ENCODE measurements around the gene CPA4.

CPA4 gene

GRCh38 chr7:130303127-130303526, 10.2 kb downstream of the CPA4 start:
- H3K27ac ChIP-seq, result no peak overlapping the region
- TF ChIP-seq CTCF (IDR thresholded peaks at IDR 0.05) (no peak), ZFX (IDR thresholded peaks at IDR 0.05; ENCODE audit: borderline replicate concordance) (no peak)

DNA sequence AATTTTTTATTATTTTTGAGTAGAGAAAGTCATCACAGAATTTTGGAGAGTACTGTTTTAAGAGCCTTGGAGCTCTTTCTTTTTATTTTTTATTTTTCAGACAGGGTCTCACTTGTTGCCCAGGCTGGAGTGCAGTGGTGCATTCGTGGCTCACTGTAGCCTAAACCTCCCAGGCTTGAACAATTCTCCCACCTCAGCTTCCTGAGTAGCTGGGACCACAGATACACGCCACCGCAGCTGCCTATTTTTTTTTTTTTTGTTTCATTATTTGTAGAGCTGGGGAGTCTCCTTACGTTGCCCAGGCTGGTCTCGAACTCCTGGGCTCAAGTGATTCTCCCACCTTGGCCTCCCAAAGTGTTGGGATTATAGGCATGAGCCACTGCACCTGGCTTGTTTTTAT, 10.6 kb downstream of the CPA4 start:
- H3K27ac ChIP-seq, result no peak overlapping the region
- TF ChIP-seq ZFX (IDR thresholded peaks at IDR 0.05; ENCODE audit: borderline replicate concordance), result no peak
- no peak for TF ChIP-seq CTCF (IDR thresholded peaks at IDR 0.05)

DNA sequence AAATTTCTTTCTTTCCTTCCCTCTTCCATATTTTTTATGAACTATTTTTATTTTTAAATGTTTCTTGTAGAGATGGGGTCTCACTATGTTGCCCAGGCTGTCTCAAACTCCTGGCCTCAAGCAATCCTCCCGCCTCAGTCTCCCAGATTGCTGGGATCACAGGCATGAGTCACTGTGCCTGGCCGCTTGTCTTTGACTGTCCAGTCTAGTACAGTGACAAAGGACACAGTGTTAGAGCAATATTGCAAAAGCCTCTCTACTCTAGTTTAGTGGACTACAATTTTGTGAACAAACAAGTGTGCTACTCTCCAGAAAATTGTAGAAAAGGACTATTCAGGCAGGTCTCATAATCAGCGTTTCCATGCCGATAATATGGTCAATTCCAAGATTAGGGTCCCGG, 11.0 kb downstream of the CPA4 start:
- TF ChIP-seq ZFX (IDR thresholded peaks at IDR 0.05; ENCODE audit: borderline replicate concordance) (no peak), CTCF (IDR thresholded peaks at IDR 0.05) (no peak)
- no peak overlapping the region for H3K27ac ChIP-seq

- no peak overlapping the region for H3K27ac ChIP-seq
- no peak for TF ChIP-seq ZFX (IDR thresholded peaks at IDR 0.05; ENCODE audit: borderline replicate concordance)
- TF ChIP-seq CTCF (IDR thresholded peaks at IDR 0.05), result no peak
Observed at GRCh38 chr7:130304878-130305277, 11.9 kb downstream of the CPA4 start.

- TF ChIP-seq ZFX (IDR thresholded peaks at IDR 0.05; ENCODE audit: borderline replicate concordance) (no peak), CTCF (IDR thresholded peaks at IDR 0.05) (no peak)
- H3K27ac ChIP-seq, result no peak overlapping the region
Observed at GRCh38 chr7:130305433-130306042, 12.6 kb downstream of the CPA4 start.

GRCh38 chr7:130309986-130310385, 17.0 kb downstream of the CPA4 start:
- no peak for TF ChIP-seq CTCF (IDR thresholded peaks at IDR 0.05)
- no peak for TF ChIP-seq ZFX (IDR thresholded peaks at IDR 0.05; ENCODE audit: borderline replicate concordance)
- H3K27ac ChIP-seq, result no peak overlapping the region

DNA sequence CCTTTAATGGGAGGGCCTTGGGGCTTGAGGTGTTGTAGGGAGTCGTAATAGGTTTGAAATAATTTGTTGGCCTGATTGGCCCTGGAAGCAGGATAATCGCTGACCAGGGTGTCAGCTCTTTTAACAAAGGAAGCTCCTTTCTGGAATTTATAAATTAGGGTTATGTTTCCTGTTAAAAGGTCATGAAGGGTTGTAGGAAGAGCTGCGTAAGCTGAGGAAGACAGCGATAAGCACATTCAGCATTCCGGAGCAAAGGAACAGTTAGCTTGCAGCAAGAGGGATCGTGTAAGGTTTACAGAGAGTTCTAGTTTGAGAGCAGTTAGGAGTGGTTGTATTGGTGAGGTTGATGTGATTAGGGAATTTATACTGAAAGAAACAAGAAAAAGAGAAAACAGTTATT, 21.3 kb downstream of the CPA4 start:
- TF ChIP-seq CTCF (IDR thresholded peaks at IDR 0.05) (no peak), ZFX (IDR thresholded peaks at IDR 0.05; ENCODE audit: borderline replicate concordance) (no peak)
- H3K27ac ChIP-seq, result no peak overlapping the region

Measured in 22Rv1 (cell line).